A549 treated with DMSO at 1 μM for 4 hours (cell line): ENCODE data around the gene PPP1R8. TPM values are rescaled to one million over a fixed set of nuclear protein-coding genes. Genes with fewer than 3 reads are reported as not detected.

Experiments used
- total RNA-seq: library from RNA; stranded (reverse); fragments of 200-300 nt; extraction: Qiagen RNA extraction; gene quantifications from 5 replicates; pipeline ENCODE4 v1.2.3, GENCODE V29; 2022; ENCODE audit warnings: low read depth

The PPP1R8 gene
- 37.9 to 42.6 TPM (median 39.4 TPM) in 5 replicates for total RNA-seq

DNA sequence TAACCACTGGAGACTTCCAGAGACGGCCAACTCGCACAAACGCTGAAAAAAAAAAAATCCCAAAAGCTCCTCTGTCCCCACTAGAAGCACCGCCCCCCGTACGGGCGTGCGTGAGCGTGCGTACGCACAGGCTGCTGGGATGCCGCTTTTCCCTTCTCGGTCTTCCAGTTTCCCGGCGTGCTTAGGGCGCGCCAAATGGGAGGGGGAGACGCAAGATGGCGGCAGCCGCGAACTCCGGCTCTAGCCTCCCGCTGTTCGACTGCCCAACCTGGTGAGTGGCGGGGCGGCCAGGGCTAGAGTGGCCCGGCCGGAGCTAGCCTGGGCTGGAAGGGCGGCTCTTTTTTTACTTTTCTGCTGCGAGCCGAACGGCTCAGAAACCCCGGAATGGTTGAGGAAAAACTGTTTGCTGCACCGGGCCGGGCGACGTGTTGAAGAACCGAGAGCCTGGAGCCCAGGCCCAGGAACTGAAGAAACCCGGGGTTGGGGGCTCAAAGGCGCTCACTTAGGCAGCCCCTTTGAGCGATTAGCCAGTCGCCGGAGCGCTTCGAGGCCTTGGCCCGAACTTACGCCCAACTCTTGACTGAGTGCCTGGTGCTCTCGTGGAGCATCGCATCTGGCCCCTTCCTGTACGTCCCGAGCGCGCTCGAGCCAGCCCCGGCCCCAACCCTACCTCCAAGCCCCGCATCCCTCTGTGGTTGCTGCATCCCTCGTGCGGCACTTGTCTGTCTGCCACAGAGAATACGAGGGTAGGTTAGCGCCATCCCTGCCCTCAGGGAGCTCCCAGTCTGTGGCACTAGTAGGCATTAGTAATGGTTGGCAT, at the start of gene PPP1R8:
Gene PPP1R8, plus strand, starts transcription at position 162 of the 820 bp plus-strand sequence. Its CDS starts 54 bp downstream, at position 216.

DNA sequence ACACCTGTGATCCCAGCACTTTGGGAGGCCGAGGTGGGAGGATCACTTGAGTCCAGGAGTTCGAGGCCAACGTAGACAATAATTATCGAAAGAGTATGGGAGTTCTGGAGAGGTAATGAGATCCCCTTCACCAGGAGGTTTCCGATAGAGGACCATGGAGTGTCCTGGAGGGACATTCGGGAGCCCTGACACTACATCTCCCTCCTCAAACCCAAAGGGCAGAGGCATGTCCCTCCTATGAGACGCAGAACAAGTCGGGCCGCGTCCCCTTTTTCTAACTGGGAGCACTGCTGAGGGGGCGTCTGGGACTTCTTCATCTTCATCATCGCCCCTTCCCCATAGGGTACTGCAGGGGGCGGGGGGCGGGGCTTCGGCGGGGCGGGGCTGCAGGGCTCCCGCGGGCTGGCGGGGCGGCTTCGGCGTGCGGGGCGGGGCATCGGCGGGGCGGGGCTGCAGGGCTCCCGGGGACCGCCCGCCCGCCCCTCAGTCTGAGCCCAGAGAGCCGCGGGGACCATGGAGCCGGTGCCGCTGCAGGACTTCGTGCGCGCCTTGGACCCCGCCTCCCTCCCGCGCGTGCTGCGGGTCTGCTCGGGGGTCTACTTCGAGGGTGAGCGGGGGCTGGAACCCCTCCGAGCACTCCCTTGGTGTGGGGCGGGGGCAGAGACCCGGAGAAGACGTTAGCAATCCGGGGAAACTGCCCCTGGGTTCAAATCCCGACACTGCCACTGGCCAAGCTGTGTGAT, 41.6 kb downstream of the PPP1R8 start, which contains the start of gene THEMIS2:
Gene THEMIS2, plus strand, starts transcription at position 486 of the 743 bp plus-strand sequence. Its CDS starts 28 bp downstream, at position 514.

Other genes with a start within 250 kb of the PPP1R8 start
- gene AHDC1, start 226.6 kb upstream of the PPP1R8 start, total RNA-seq: 14.2 to 17.9 TPM (median 16.0 TPM) in 5 replicates
- gene FGR, start 195.6 kb upstream of the PPP1R8 start, total RNA-seq: 0.07 TPM in 1 of 5 replicates, not detected in the others
- gene IFI6, start 158.6 kb upstream of the PPP1R8 start, total RNA-seq: 10.2 to 15.1 TPM (median 12.0 TPM) in 5 replicates
- 5.2 to 6.9 TPM (median 5.6 TPM) in 5 replicates for gene FAM76A, start 104.8 kb upstream of the PPP1R8 start, total RNA-seq
- gene STX12, start 57.6 kb upstream of the PPP1R8 start, total RNA-seq: 7.1 to 10.7 TPM (median 8.7 TPM) in 5 replicates
- 0.40 to 1.7 TPM (median 0.83 TPM) in 5 replicates for gene THEMIS2, start 41.8 kb downstream of the PPP1R8 start, total RNA-seq
- gene RPA2, start 83.8 kb downstream of the PPP1R8 start, total RNA-seq: 36.8 to 42.7 TPM (median 40.2 TPM) in 5 replicates
- 1.1 to 1.6 TPM (median 1.3 TPM) in 5 replicates for gene SMPDL3B, start 104.2 kb downstream of the PPP1R8 start, total RNA-seq
- gene XKR8, start 129.2 kb downstream of the PPP1R8 start, total RNA-seq: 4.4 to 6.9 TPM (median 5.1 TPM) in 5 replicates